PFSK-1 (cell line): ENCODE results near the gene TFEB.

Source experiments
- FOXP2 ChIP-seq: optimal IDR thresholded peaks from 2 replicates; pipeline ENCODE3; 2011; ENCODE audit warnings: borderline replicate concordance, control low read depth, inconsistent platforms; ENCODE audit not compliant: insufficient read depth; ENCODE audit errors: extremely low read length, extremely low read depth
- POLR2AphosphoS5 ChIP-seq: IDR thresholded peaks from 2 replicates; pipeline ENCODE4 v1.6.1; 2012; ENCODE audit warnings: low read depth, mild to moderate bottlenecking, control low read depth, low read length, moderate library complexity
- REST ChIP-seq, 2 experiments: IDR thresholded peaks; 2 replicates each; pipeline versions ENCODE4 v1.6.1 to v1.8.0; 2011 to 2012; ENCODE audit warnings: low read depth in 2 of 2, low read length in 2 of 2, control low read depth in 1 of 2, inconsistent platforms in 1 of 2, mild to moderate bottlenecking in 1 of 2, moderate library complexity in 1 of 2; ENCODE audit not compliant: insufficient read depth in 1 of 2
- SIN3A ChIP-seq: IDR thresholded peaks from 2 replicates; pipeline ENCODE4 v1.6.1; 2012; ENCODE audit warnings: mild to moderate bottlenecking, low read length, moderate library complexity, borderline replicate concordance; ENCODE audit not compliant: insufficient read depth
- TAF1 ChIP-seq: IDR thresholded peaks from 2 replicates; pipeline ENCODE4 v1.6.1; 2012; ENCODE audit warnings: low read length, control low read depth, borderline replicate concordance; ENCODE audit not compliant: insufficient read depth

The TFEB gene

DNA sequence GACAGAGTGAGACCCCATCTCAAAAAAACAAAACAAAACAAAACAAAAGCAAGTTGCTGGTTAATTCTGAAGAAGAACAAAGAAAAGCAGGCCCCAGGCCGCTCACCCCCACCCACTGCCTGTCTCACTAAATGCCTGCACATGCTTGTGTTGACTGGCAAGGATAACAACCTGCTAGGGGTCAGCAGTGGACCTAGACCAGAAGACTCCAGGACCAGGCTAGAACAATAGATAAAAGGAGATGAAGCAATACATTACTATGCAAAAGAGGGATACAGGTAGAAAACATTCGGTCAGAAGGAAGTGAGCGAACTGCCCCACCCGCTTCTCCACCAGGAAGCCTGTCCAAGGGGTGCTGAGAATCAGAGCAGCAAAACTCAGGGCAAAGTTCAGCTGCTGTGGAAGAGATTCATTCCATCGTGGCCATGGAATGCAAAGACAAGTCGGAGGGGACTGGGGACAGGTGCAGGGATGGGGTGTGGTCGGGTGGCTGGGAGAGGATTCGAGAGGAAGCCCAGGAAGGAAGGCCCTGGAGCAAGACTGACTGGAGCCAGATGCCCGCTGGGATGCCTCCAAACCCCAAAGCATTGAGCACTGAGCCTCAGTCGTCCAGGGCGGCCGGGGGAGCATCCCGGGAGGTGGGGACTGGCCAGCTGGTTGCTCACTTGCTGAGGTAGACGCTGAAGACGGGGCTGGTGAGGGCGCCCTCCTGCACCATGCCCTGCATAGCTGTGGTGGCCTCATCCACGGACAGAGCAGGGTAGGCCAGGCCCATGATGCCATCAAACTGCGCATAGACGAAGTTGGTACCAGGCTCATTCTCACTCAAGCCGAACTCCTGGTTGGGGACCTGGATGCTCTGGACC is 6.5 kb upstream of the TFEB start:
- TF ChIP-seq REST (IDR thresholded peaks at IDR 0.05; ENCODE audit: insufficient read depth in 1 of 2, low read depth in 2 of 2, low read length in 2 of 2) (no peak), FOXP2 (no peak), POLR2AphosphoS5 (no peak), TAF1 (no peak), SIN3A (no peak)

DNA sequence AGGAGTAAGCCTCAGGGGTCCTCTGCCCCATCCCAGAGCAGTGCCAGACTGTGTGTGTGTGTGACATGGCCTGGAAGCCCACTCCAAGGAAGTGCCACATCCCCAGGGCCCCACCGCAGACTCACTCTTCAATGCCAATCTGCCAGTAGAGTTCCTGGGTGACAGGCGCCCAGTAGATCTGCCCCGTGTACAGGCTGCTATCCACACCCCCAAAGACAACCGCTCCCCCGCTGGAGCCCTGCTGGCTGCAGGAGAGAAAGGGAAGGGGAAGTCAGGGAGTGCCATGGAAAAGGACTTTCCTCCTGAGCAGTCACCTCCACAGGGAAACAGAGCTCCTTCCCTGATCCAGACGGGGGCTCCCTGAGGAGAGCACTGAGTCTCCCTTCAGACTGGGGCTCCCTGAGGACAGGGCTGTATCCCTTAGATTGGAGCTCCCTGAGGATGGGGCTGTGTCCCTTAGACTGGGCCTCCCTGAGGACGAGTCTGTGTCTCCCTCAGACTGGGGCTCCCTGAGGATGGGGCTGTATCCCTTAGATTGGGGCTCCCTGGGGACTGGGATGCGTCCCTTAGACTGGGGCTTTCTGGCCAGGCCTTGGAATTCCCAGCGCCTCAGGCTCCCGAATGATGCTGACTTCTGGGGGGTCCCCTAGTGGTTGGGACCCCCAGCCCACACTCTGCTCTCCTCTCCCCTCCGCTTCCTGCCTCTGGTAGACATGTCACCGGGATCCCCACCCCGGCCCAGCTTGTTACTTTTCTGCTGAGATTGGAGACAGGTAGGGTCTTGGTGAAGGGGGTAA is 5.2 kb upstream of the TFEB start:
- TF ChIP-seq TAF1 (no peak), SIN3A (no peak), FOXP2 (no peak), REST (IDR thresholded peaks at IDR 0.05; ENCODE audit: insufficient read depth in 1 of 2, low read depth in 2 of 2, low read length in 2 of 2) (no peak), POLR2AphosphoS5 (no peak)

- no peak for TF ChIP-seq POLR2AphosphoS5
- TF ChIP-seq FOXP2 = no peak
- TF ChIP-seq SIN3A = no peak
- no peak for TF ChIP-seq TAF1
- no peak for TF ChIP-seq REST (IDR thresholded peaks at IDR 0.05; ENCODE audit: insufficient read depth in 1 of 2, low read depth in 2 of 2, low read length in 2 of 2)
These were observed 3.6 kb upstream of the TFEB start for GRCh38 chr6:41739041-41739440.

GRCh38 chr6:41737591-41738130 is 2.3 kb upstream of the TFEB start:
- TF ChIP-seq POLR2AphosphoS5 (no peak), REST (IDR thresholded peaks at IDR 0.05; ENCODE audit: insufficient read depth in 1 of 2, low read depth in 2 of 2, low read length in 2 of 2) (no peak), SIN3A (no peak), TAF1 (no peak), FOXP2 (no peak)
